Measurements from ENCODE around the gene NDUFAB1. TPM values are rescaled to one million over a fixed set of nuclear protein-coding genes. Genes with fewer than 3 reads are reported as not detected.
A peak's percentile ranks its signal among the peaks of the same experiment; 100 is the strongest.

NDUFAB1 gene
- total RNA-seq, 1 experiment from 2014 or later: 136 TPM

GRCh38 chr16:23561586-23561985 is 34.5 kb downstream of the NDUFAB1 start:
- peaks cover 42% of the 10 kb centered on the region for H3K79me2 ChIP-seq (ENCODE audit: low read depth)
- no peaks in the 10 kb centered on the region for H3K9me2 ChIP-seq (ENCODE audit: insufficient read depth)

GRCh38 chr16:23557779-23558702 is 38.1 kb downstream of the NDUFAB1 start:
- no peak for DNase-seq

More at GRCh38 chr16:23561586-23561985, 34.5 kb downstream of the NDUFAB1 start:
- intact Hi-C loops (cut with micrococcal nuclease; ENCODE audit: unreplicated experiment): no loop called here
- TF ChIP-seq CTCF (conservative IDR thresholded peaks at IDR 0.05): 0 out of 2 replicates have a peak, but pooled peaks have one; percentile 19
- no peak for TF ChIP-seq EZH2 (IDR thresholded peaks at IDR 0.05; ENCODE audit: low read depth)
- H3K27ac ChIP-seq: no peak overlapping the region
- H3K9me3 ChIP-seq (ENCODE audit: insufficient read depth, low read depth): no peaks in the 10 kb centered on the region
- no TSS peak for BruUV-seq (replicated peaks)
- H3K4me2 ChIP-seq: no peak overlapping the region
- H3K4me3 ChIP-seq: no peak overlapping the region
- ChIA-PET POLR2A (ENCODE audit: unreplicated experiment) (no interaction called here), CTCF (no interaction called here)
- H3F3A ChIP-seq (ENCODE audit: insufficient read depth, low read depth): peaks cover 2% of the 10 kb centered on the region; the same call in 1 of the 2 replicates
- H4K20me1 ChIP-seq (ENCODE audit: insufficient read depth): peaks cover 18% of the 10 kb centered on the region
- DNase-seq: no peak
- no peaks in the 10 kb centered on the region for H3K27me3 ChIP-seq (ENCODE audit: insufficient read depth, low read depth)
- H2AFZ ChIP-seq: no peak overlapping the region
- H3K4me1 ChIP-seq (replicated peaks; ENCODE audit: insufficient read depth): peaks cover 15% of the 10 kb centered on the region
- peaks cover 44% of the 10 kb centered on the region for H3K36me3 ChIP-seq (ENCODE audit: low read depth)

More at GRCh38 chr16:23557779-23558702, 38.1 kb downstream of the NDUFAB1 start:
- Histone ChIP-seq H4K20me1 (ENCODE audit: insufficient read depth) (peaks cover 18% of the 10 kb centered on the region), H3F3A (ENCODE audit: insufficient read depth, low read depth) (peaks cover 13% of the 10 kb centered on the region; the same call in 1 of the 2 replicates), H3K4me3 (peak overlapping the region; percentile 98), H3K4me2 (peak overlapping the region; percentile 97), H3K9me3 (ENCODE audit: insufficient read depth, low read depth) (no peaks in the 10 kb centered on the region), H3K27me3 (ENCODE audit: insufficient read depth, low read depth) (no peaks in the 10 kb centered on the region), H3K36me3 (ENCODE audit: low read depth) (peaks cover 37% of the 10 kb centered on the region), H2AFZ (peak overlapping the region; percentile 81; the same call in 1 of the 2 replicates), H3K9me2 (ENCODE audit: insufficient read depth) (no peaks in the 10 kb centered on the region), H3K79me2 (ENCODE audit: low read depth) (peaks cover 56% of the 10 kb centered on the region), H3K4me1 (replicated peaks; ENCODE audit: insufficient read depth) (peaks cover 26% of the 10 kb centered on the region), H3K27ac (peak overlapping the region; percentile 43)
- ChIA-PET POLR2A (ENCODE audit: unreplicated experiment) (interaction anchor here (0.5 to 0.8 kb wide), 2 partner anchors 20 to 224 kb away, joined by 4 to 6 read pairs; no protein-coding TSS in a partner anchor), CTCF (interaction anchor here (0.6 to 0.9 kb wide), 3 partner anchors 19 to 140 kb away, joined by 3 to 7 read pairs (median 4); no protein-coding TSS in a partner anchor)
- no TSS peak for BruUV-seq (replicated peaks)
- intact Hi-C loops (cut with micrococcal nuclease; ENCODE audit: unreplicated experiment): loop anchor here (1.0 to 5.0 kb wide), 4 partner anchors 83 to 944 kb away; partner anchors contain the start of genes COG7, DCTN5 and PALB2
- TF ChIP-seq CTCF (conservative IDR thresholded peaks at IDR 0.05): no peak
- no peak for TF ChIP-seq EZH2 (IDR thresholded peaks at IDR 0.05; ENCODE audit: low read depth)

Data from PC-9 (cell line).